OCI-M1 (cell line): ENCODE results near the gene STXBP5.
A peak's percentile ranks its signal among the peaks of the same experiment; 100 is the strongest.

Experiments used
- DNase-seq: peaks from one replicate; lab custom pipeline; 2025; lab: John Stamatoyannopoulos, UW

Gene STXBP5

DNA sequence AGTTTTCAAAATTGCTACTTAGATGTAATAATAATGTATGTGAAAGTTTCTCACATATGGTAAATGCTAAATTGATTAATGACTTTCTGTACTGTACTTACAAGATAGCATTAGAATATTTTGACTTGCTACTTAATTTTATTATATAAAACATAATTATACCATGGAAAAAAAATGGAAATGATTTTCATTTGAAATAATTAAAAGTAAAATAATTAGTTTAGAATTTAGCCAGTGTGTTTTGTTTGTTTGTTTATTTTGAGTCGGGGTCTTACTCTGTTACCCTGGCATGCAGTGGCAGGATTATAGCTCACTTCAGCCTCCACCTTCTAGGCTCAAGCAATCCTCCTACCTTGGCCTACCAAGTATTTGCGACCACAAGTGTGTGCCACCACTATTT lies 7.1 kb downstream of the STXBP5 start:
- DNase-seq: no peak

DNA sequence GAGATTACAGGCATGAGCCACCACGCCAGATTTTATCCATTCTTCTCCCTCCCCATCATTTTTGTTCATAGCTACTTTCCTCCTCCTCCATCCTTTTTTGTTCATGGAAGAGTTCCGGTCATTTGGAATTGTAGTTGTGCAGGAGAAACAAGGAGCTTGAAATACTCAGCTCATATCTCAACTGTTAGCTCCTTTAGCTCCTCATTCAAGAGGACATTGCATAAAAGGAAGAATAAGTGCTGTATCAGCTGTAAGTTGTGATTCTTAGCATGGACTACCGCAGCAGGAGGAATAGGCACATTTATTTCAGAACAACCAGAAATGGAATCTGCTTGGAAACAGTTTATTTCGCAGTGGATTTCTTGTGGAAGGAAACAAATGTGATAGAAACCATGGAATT lies 7.6 kb downstream of the STXBP5 start:
- DNase-seq: peak; percentile 63

DNA sequence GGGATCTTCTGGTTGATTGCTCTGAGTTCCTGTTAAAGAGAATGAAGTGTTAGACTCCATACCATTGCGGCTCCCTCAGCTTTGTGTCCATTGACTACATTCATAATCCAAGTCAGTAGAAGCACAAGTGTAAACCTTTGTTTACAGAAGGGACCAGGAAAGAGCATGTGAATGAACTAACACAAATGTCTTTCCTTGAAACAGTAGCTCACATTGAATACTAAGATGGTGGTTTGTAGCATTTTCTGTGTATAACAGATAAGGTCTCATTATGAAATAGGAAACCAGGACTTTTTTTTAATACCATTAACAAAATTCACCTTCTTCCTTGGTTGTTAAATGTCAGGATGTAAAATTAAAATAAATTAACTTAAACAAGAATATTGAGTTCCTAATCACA lies 8.4 kb downstream of the STXBP5 start:
- peak; percentile 69 for DNase-seq

DNA sequence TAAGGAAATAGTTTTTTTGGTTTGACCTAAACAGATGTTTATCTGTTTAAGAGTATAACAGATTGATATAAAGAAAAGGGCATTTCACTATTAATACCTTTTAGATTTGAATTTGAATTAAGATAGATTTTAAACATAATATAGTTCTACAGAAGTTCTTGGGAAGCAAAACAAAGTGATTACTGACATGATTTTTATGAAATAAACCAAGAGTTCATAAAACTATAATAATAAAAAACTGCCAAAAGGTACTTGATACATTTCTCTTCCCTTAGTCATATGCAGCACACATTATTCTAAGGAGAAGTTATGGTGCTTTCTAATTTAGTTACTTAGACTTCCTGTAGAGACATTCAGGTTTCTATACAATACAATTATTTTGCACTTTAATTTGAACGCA lies 9.6 kb downstream of the STXBP5 start:
- peak; percentile 42 for DNase-seq

DNA sequence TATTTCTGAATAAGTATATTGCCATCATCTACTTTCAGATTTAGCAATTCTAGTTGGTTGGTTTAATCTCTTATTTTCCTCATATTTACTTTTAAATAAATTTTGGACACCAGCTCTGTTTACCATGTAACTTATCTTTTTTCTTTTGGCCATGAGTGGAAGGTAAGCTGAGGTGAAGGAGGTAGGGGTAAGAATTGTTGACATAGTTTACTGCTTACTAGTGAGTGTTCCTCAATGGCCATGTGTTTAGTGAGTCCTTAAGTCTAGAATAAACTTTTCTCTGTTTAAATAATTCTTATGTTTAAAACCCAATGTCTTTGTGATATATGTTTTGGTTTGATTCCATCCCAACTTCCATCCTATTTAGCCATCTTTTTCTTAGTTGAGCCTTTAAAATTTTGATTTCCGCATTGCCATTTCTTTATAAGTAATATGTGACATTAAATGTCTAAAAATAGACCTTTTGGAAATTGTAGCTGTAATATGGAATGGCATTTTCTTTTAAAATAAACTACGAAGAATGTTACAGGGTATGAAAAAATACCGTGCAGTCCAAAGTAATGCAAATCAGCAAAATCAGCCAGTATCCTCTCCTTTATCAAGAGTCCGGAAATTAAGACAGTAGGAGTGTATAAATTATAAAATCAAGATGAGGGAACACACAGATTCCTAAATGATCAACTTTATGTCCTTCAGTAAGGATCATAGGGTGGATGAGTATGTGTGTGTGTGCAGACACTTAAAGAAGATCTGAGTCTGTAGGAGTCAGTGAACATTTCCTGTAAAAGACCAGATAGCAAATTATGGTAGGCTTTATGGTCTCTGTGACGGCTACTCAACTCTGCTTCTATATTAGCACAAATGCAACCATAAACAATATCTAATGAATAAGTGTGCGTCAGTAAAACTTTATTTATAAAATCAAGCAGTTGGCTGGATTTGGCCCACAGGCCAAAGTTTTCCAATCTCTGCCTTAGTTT lies 10.3 kb downstream of the STXBP5 start:
- DNase-seq: peak; percentile 36

DNA sequence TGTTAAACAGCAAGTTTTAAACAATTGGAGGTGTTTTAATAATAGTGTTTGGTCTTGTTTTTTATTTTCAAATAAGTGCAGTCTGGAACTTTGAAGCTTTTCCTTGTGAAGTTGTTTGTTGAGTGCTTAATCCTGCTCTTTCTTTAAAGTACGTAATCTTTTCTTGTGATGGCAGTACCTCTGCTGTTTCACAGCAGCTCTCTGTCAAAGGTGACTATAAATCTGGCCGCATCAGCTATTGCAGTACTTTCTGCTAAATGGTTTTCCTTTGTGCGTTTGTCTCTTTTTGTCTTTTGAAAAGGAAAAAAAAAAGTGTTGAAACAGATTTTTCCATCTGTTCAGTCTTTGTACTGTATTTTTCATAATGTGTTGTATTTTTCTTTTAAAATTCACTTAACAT lies 12.7 kb downstream of the STXBP5 start:
- peak; percentile 56 for DNase-seq

DNA sequence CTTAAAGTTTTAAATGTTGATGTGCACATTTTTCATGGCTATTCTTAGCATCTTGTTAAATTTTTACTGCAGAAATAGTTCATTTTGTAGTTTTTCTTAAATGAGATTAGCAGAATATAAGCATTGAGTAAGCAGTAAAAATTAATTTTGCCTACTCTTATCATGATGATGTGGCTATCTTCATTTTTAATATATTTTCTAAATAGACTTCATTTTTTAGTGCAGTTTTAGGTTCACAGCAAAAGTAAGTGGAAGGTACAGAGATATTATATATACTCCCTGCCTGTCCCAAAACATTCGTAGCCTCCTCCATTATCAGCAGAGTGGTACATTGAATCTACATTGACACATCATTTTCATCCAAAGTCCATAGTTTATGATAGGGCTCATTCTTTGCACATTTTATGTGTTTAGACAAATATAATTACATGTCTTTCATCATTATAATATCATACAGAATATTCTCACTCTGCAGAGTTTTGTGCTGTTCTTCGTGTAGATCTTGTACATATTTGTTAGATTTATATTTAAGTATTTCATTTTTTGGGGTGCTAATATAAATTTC lies 13.7 kb downstream of the STXBP5 start:
- DNase-seq: peak; percentile 40

DNA sequence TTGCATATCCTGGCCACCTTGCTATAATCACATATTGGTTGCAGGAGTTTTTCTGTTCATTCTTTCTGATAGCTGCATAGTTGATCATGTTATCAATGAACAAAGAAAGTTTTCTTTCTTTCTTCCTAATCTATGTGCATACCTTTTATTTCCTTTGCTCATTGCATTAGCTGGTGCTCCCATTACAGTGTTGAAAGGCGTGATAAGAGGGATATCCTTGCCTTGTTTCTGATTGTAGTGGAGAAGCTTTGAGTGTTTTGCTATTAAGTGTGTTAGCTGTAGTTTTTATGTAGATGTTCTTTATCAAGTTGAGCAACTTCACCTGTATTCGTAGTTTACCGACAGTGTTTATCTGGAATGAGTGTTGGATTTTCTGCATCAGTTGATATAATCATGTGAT lies 14.6 kb downstream of the STXBP5 start:
- DNase-seq: peak; percentile 60

DNA sequence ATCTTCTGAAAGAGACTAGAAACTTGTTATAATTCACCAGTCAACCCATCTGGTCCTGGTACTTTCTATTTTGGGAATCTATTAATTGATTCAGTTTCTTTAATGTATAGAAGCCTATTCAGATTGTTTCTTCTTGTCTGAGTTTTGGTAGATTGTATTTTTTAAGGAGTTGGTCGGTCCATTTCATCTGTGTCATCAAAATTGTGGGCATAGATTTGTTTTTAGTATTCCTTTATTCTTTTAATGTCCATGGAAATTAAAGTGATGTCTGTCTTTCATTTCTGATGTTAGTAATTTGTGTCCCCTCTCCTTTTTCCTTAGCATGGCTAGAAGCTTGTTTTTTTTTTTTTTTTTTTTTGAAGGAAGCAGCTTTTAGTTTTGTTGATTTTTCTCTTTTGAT lies 15.2 kb downstream of the STXBP5 start:
- no peak for DNase-seq

DNA sequence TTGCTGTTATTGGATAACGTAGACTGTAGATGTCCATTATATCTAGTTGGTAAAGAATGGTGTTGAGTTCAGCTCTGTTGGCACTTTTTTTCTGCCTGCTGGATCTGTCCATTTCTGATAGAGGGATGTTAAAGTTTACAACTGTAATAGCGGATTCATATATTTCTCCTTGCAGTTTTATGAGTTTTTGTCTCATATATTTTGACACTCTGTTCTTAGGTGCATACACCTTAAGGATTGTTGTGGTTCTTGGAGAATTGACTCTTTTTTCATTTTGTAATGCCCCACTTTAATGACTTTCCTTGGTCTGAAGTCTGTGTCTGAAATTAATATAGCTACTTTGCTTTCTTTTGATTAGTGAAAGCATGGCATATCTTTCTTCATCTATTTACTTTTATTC lies 16.1 kb downstream of the STXBP5 start:
- DNase-seq: peak; percentile 38

DNA sequence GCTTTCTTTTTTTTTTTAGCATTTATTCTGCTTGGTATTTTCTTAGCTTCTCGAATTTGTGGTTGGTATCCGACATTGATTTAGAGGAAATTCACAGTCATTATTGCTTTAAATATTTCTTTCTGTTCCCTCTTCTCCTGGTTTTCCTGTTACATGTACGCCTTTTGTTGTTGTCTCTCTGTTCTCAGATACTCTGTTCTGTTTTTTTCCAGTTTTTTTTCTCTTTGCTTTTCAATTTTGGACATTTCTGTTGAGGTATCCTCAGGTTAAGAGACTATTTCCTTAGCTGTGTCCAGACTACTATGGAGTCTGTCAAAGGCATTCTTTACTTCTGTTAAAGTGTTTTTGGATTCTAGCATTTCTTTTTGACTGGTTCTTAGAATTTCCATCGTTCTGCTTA lies 17.5 kb downstream of the STXBP5 start:
- no peak for DNase-seq

DNA sequence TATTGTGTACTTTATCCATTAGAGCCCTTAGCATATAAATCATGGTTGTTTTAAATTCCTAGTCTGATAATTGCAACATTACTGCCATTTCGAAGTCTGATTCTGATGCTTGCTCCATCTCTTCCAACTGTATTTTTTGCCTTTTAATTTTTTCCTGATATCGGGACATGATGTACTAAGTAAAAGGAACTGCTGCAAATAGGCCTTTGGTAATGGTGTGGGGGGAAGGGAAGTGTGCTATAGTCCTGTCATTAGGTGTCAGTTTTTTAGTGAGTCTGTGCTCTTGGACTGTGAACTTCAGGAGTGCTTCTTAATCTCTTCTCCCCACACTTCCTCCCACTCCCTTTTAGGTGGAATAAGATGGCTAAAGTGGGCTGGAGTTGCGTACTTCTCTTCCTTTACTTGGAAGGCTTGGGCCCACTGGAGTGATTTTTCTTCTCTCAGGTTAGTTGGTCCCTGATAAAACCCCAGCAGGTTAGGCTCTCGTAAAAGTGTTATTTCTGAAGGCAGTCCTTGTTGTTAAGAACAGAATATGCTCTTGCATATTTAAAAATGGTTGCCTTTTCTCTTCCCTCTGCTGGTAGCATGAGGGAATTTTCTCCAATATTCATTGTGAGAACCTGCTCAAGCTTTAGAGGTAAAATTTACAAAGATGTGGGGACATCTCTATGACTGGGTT lies 18.1 kb downstream of the STXBP5 start:
- peak; percentile 83 for DNase-seq

DNA sequence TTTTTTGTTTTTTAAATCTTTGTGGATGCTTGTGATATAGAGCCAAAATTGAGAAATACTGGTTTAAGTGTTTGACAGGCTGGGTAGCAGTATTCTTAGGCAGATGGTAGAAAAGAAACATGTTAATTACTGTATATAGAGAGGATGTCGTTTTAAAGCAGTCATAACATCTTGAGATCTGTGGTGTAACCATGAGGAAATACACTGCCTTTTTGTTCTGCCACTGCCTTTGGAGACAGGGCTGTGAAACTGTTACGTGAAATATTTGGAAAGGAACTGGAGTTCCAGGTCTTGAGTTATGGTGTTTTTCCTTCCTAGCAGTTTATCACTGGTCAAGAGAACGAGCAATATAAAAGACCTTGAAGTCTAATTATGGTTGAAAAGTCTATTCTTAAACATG lies 19.5 kb downstream of the STXBP5 start:
- DNase-seq: no peak

DNA sequence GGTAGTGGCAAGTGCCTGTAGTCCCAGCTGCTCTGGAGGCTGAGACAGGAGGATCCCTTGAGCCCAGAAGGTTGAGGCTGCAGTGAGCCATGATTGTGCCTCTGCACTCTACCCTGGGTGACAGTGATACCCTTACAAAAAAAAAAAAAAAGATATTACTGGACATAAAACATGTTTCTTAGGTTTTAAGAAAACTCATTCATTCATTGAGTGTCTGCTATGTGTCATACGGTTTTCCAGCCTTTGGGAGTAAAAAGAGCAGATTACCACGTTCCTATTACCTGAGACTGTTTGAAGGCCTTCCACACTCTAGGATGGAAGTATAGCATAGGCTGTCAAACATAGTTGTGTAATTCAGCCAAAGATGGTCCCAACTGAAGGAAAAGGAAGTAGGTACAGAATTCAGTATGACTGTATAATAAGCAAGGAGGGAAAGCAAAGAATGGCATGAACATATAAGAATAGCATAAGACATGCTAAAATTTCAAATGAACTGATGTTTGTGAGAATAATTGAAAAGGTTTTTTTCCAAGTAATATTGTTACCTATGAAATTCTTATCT lies 22.0 kb downstream of the STXBP5 start:
- peak; percentile 47 for DNase-seq

DNA sequence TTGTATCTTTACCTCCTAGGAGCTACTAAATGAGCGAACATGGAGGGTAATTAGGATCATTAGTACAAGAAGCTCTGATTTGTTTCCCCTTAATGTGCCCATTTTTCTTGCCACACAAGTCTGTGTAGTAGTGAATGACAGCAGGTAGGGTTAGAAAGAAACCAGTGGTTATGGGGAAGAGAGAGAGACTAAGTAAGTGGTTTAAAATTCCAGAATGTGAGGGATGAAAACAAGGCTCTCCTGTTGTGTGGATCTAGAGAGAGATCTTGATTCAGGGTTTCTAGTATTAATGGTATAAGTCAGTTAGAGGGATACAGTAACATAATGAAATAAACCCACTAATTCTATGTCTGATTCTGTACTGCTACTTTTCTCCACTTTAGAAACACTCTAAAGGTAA lies 22.7 kb downstream of the STXBP5 start:
- no peak for DNase-seq

DNA sequence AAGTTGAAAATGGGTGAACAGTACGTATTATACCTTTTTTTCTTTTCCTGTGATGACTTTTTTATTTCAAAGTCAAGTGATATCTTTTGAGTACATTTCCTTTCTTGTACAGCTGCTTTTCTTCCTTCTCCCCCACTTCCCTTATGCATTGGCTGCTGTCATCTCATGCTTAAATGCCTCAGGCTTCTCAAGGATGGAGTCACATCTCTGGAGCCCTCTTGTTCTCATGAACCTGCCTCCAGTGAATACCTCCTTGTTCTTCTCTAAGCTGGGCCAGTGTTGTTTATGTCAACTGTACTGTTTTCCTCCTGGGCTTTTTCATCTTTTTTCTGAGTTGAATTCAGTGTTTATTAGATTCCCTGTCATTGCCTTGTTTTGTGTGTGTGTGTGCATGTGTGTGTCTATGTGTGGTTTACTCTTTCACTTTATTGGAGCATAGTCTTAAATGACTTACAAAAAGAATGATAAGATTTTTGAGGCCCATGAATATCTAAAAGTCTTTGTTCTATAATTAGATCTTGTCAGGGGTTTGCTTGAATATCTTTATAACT lies 23.6 kb downstream of the STXBP5 start:
- peak; percentile 50 for DNase-seq

DNA sequence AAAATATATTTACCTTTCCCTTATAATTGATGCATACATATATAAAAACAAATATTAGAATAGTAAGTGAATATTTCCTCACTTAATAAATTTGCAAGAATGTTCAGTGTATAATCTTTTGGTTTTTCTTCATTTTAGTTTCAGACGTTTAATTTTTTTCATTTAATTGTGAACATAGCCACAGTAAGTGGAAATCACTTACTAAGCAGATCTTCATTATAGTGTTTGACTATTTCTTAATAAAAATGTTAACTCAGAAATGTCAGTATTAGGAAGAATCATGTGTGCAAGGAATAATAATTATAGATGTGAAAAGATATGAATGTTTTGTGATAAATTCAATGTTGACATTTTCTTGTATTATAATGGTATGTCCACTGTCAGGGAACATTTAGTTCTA lies 27.4 kb downstream of the STXBP5 start:
- no peak for DNase-seq

DNA sequence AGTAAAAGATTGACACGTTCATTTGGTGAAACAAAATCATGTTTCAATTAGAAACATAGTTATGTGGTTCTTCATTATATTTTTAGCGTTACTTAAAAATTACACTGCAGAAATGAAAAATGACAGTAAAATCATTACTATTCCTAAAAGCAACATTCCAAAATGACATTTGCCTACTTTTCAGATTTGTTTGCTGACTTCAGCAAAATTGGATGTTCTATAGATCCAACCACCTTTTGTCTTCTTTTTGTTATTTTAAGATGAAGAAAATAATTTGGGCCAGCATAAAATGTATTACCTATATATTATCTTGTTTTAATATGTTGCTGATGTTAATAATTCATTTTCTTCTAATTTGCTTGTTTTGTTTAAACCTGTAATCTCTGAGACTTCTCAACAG lies 30.5 kb downstream of the STXBP5 start:
- DNase-seq: no peak

DNA sequence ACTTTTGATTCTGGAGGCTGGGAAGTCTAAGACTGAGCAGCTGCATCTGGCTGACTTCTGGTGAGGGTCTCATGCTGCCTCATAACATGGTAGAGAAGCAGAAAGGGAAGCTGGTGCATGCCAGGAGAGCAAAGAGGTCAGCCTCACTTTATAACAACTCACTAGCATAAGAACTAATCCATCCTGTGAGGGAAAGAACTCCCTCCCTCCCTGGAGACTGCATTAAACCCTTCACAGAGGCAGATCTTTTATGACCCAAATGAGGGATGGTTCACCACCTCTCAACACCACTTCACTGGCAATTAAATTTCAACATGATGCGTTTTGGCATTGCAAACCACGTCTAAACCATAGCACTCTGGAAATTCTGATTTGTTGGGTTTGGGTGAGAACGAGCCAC lies 33.9 kb downstream of the STXBP5 start:
- no peak for DNase-seq

DNA sequence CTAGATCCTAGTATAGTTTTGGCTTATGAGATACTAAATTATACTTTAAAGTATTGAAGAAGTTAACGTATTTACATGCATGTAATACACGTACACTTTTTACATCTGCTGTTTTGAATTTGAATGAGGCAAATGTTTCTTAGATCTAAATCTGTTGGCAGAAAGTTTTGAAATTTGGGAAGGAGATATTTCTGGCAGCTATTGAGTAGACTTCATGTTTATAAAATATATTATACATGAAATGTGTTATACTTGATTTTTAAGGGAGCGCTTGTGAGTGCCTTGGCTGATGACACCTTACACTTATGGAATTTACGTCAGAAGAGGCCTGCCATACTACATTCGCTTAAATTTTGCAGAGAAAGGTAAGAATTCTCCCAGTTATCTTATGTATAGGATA lies 34.7 kb downstream of the STXBP5 start:
- no peak for DNase-seq

DNA sequence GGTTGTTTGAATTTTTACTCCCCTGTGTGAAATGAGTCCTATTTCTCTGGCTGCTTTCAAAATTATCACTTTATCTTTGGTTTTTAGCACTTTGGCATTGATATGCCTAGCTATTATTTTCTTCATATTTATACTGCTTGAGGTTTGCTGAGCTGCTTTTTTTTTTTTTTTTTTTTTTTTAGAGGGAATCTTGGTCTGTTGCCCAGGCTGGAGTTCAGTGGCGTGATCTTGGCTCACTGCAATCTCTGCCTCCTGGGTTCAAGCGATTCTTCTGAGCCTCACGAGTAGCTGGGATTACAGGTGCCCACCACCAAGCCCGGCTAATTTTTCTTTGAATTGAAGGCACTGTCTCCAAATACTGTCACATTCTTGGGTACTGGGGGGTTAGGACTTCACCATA lies 40.6 kb downstream of the STXBP5 start:
- no peak for DNase-seq

DNA sequence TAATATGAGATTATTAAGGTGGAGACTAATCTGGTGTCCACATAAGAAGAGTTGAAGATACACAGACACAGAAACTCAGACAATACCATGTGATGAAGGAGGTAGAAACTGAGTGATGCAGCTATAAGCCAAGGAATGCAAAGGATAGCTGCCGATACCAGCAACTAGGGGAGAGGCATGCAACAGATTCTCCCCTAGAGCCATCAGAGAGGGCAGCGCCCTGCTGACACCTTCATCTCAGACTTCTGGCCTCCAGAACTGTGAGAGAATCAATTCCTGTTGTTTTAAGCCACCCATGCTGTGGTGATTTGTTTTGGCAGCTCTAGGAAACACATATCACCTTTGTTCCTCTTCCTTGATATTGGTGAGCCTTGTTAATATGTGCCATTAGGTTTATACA lies 41.5 kb downstream of the STXBP5 start:
- no peak for DNase-seq
